Thoracic aorta (tissue), 2 donors: ENCODE measurements around the gene FGGY. TPM values are rescaled to one million over a fixed set of nuclear protein-coding genes. Genes with fewer than 3 reads are reported as not detected.
"Not testable (repeated sequence)": the region's sequence is repeated elsewhere in the genome, so short reads cannot be mapped to it uniquely, and the experiment has no call there.

Experiments
- ATAC-seq: fragments of 150-250 bp; one replicate; pipeline ENCODE4 v1.8.0; 2017; ENCODE audit warnings: low read depth; ENCODE audit not compliant: insufficient number of reproducible peaks, low FRiP score
- DNase-seq: peaks from one replicate; pipeline ENCODE4 v3.0.0-alpha.2; 2020; ENCODE audit warnings: low spot score
- H3K27ac ChIP-seq, 2 donors: fragments of 200-600 bp; sonication (generic); 1 replicate in 1 of 2; 2 replicates in 1 of 2; pipeline ENCODE4 v1.5.1; 2016; ENCODE audit warnings: mild to moderate bottlenecking in 2 of 2, moderate library complexity in 2 of 2
- H3K27me3 ChIP-seq: fragments of 200-600 bp; sonication (generic); replicated peaks from 2 replicates; pipeline ENCODE4 v1.6.0; 2016; ENCODE audit warnings: mild to moderate bottlenecking; ENCODE audit not compliant: insufficient read depth
- H3K36me3 ChIP-seq: fragments of 200-600 bp; sonication (generic); one replicate; pipeline ENCODE4 v1.5.1; 2016
- H3K4me1 ChIP-seq, 2 donors: fragments of 200-600 bp; sonication (generic); 1 replicate in 1 of 2; 2 replicates in 1 of 2; pipeline versions ENCODE4 v1.5.1 to v1.6.0; 2016; ENCODE audit warnings: low read depth in 2 of 2, mild to moderate bottlenecking in 1 of 2; ENCODE audit not compliant: control insufficient read depth in 1 of 2
- H3K4me3 ChIP-seq: fragments of 200-600 bp; sonication (generic); 2 replicates; pipeline ENCODE4 v1.5.1; 2016; ENCODE audit warnings: mild to moderate bottlenecking
- H3K9me3 ChIP-seq: fragments of 200-600 bp; sonication (generic); 2 replicates; pipeline ENCODE4 v1.5.1; 2016
- CTCF ChIP-seq: fragments of 200-600 bp; sonication (generic); IDR thresholded peaks from one replicate; pipeline ENCODE4 v1.5.1; 2019; ENCODE audit warnings: antibody characterized with exemption
- total RNA-seq, 2 donors: library from RNA; depleted of rRNA; stranded (reverse); fragments of >200 nt; gene quantifications; one replicate each; pipeline versions ENCODE4 v1.1.0 to v1.2.3, GENCODE V29; 2016

FGGY gene
- total RNA-seq, 2 donors from 2014 or later: 6.5 to 9.9 TPM

GRCh38 chr1:59486615-59487014 lies 189.7 kb downstream of the FGGY start:
- Histone ChIP-seq H3K4me3 (no peak overlapping the region), H3K36me3 (no peaks in the 10 kb centered on the region), H3K4me1 (peaks cover 2 to 14% of the 10 kb centered on the region in 2 donors), H3K9me3 (no peaks in the 10 kb centered on the region), H3K27me3 (no peaks in the 10 kb centered on the region), H3K27ac (no peak overlapping the region)
- no peak for ATAC-seq
- no peak for DNase-seq
- TF ChIP-seq CTCF: no peak

GRCh38 chr1:59487335-59488031 lies 190.6 kb downstream of the FGGY start:
- Histone ChIP-seq H3K4me1 (peaks cover 2 to 14% of the 10 kb centered on the region in 2 donors), H3K27ac (no peak overlapping the region), H3K4me3 (no peak overlapping the region), H3K27me3 (no peaks in the 10 kb centered on the region), H3K36me3 (no peaks in the 10 kb centered on the region), H3K9me3 (no peaks in the 10 kb centered on the region)
- no peak for TF ChIP-seq CTCF
- ATAC-seq (no peak), DNase-seq (no peak)

GRCh38 chr1:59492500-59492899 lies 195.6 kb downstream of the FGGY start:
- peaks cover 2% of the 10 kb centered on the region for H3K9me3 ChIP-seq
- DNase-seq: no peak
- no peaks in the 10 kb centered on the region for H3K27me3 ChIP-seq
- ATAC-seq: no peak
- no peaks in the 10 kb centered on the region for H3K36me3 ChIP-seq
- H3K4me3 ChIP-seq: no peak overlapping the region
- H3K27ac ChIP-seq: no peak overlapping the region
- TF ChIP-seq CTCF: no peak
- H3K4me1 ChIP-seq: no peaks in the 10 kb centered on the region

- TF ChIP-seq CTCF: no peak
- Histone ChIP-seq H3K9me3 (peaks cover 2% of the 10 kb centered on the region), H3K27me3 (no peaks in the 10 kb centered on the region), H3K4me1 (peaks cover 7 to 10% of the 10 kb centered on the region in 2 donors), H3K36me3 (no peaks in the 10 kb centered on the region), H3K4me3 (no peak overlapping the region), H3K27ac (no peak overlapping the region)
- DNase-seq: no peak
- ATAC-seq: no peak
Observed at GRCh38 chr1:59494145-59494833, 197.4 kb downstream of the FGGY start.

GRCh38 chr1:59496156-59496555 lies 199.3 kb downstream of the FGGY start:
- not testable (repeated sequence) for H3K27me3 ChIP-seq, ATAC-seq, H3K4me3 ChIP-seq, H3K27ac ChIP-seq, H3K9me3 ChIP-seq, DNase-seq, H3K36me3 ChIP-seq
- H3K4me1 ChIP-seq: peaks cover 14 to 25% of the 10 kb centered on the region in 2 donors
